ENCODE data around the gene SLC44A1. TPM values are rescaled to one million over a fixed set of nuclear protein-coding genes. Genes with fewer than 3 reads are reported as not detected.
A peak's percentile ranks its signal among the peaks of the same experiment; 100 is the strongest.

The SLC44A1 gene
- total and polyA plus RNA-seq, 2 of the 13 experiments (the other 11 are each of a cell fraction or from before 2014, with no cell fraction given): 21.4 to 40.8 TPM

DNA sequence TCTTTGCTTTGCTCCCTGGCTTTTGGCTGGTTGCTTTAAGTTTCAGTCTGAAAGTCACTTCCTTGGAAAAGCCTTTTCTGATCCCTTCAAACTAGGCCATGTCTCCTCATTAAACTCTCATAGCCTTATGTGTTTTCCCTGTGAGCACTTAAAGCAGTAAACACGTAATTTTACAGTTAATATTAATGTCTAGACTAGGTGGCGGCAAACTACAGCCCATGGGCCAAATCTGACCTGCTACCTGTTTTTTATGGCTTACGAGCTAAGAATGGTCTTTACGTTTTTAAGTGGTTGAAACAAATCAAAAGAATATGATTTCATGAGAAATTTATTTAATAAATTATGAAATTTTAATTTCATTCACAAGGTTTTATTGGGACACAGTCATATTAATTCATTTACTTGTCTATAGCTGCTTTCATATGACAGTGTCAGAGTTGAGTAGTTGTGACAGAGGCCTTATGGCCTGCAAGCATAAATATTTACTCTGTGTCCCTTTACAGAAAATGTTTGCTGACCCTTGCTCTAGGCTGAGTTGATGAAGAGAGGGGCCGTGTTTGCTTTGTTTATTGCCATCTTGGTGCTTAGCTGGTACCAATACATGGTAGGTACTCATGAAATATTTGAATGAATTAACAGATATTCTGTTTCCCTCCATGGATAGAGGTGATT, 7.4 kb downstream of the SLC44A1 start (continued):
- no peak for TF ChIP-seq ZNF782 (CRISPR knock-in tag; IDR thresholded peaks at IDR 0.05; ENCODE audit: borderline replicate concordance)
- TF ChIP-seq ZMYM2 (CRISPR knock-in tag; IDR thresholded peaks at IDR 0.05): no peak
- TF ChIP-seq, protein P1, sequence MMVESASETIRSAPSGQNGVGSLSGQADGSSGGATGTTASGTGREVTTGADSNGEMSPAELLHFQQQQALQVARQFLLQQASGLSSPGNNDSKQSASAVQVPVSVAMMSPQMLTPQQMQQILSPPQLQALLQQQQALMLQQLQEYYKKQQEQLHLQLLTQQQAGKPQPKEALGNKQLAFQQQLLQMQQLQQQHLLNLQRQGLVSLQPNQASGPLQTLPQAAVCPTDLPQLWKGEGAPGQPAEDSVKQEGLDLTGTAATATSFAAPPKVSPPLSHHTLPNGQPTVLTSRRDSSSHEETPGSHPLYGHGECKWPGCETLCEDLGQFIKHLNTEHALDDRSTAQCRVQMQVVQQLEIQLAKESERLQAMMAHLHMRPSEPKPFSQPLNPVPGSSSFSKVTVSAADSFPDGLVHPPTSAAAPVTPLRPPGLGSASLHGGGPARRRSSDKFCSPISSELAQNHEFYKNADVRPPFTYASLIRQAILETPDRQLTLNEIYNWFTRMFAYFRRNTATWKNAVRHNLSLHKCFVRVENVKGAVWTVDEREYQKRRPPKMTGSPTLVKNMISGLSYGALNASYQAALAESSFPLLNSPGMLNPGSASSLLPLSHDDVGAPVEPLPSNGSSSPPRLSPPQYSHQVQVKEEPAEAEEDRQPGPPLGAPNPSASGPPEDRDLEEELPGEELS (CRISPR knock-in tag; IDR thresholded peaks at IDR 0.05): peak; percentile 94
- TF ChIP-seq, protein P2, sequence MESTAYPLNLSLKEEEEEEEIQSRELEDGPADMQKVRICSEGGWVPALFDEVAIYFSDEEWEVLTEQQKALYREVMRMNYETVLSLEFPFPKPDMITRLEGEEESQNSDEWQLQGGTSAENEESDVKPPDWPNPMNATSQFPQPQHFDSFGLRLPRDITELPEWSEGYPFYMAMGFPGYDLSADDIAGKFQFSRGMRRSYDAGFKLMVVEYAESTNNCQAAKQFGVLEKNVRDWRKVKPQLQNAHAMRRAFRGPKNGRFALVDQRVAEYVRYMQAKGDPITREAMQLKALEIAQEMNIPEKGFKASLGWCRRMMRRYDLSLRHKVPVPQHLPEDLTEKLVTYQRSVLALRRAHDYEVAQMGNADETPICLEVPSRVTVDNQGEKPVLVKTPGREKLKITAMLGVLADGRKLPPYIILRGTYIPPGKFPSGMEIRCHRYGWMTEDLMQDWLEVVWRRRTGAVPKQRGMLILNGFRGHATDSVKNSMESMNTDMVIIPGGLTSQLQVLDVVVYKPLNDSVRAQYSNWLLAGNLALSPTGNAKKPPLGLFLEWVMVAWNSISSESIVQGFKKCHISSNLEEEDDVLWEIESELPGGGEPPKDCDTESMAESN (CRISPR knock-in tag; conservative IDR thresholded peaks at IDR 0.05): 0 out of 2 replicates have a peak, but pooled peaks have one; percentile 25
- peak; percentile 62 for TF ChIP-seq ERF (CRISPR knock-in tag; IDR thresholded peaks at IDR 0.05)
- peak; percentile 58; the same call in 1 of the 2 replicates for TF ChIP-seq ZNF292 (CRISPR knock-in tag; IDR thresholded peaks at IDR 0.05; ENCODE audit: borderline replicate concordance, low read depth)
- TF ChIP-seq SNAPC2 (CRISPR knock-in tag; IDR thresholded peaks at IDR 0.05): no peak
- peak; percentile 80; the same call in 1 of the 2 replicates for TF ChIP-seq ISL2 (CRISPR knock-in tag; IDR thresholded peaks at IDR 0.05)
- TF ChIP-seq RXRA (CRISPR knock-in tag; IDR thresholded peaks at IDR 0.05): no peak; the same call in 1 of the 2 replicates
- peak; percentile 61; the same call in 1 of the 2 replicates for TF ChIP-seq NFIC (IDR thresholded peaks at IDR 0.05; ENCODE audit: low read length)
- TF ChIP-seq, protein P3, sequence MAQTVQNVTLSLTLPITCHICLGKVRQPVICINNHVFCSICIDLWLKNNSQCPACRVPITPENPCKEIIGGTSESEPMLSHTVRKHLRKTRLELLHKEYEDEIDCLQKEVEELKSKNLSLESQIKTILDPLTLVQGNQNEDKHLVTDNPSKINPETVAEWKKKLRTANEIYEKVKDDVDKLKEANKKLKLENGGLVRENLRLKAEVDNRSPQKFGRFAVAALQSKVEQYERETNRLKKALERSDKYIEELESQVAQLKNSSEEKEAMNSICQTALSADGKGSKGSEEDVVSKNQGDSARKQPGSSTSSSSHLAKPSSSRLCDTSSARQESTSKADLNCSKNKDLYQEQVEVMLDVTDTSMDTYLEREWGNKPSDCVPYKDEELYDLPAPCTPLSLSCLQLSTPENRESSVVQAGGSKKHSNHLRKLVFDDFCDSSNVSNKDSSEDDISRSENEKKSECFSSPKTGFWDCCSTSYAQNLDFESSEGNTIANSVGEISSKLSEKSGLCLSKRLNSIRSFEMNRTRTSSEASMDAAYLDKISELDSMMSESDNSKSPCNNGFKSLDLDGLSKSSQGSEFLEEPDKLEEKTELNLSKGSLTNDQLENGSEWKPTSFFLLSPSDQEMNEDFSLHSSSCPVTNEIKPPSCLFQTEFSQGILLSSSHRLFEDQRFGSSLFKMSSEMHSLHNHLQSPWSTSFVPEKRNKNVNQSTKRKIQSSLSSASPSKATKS (CRISPR knock-in tag; IDR thresholded peaks at IDR 0.05): no peak
- peak; percentile 55; the same call in 1 of the 2 replicates for TF ChIP-seq SALL1 (CRISPR knock-in tag; IDR thresholded peaks at IDR 0.05)
- TF ChIP-seq NR2F1 (CRISPR knock-in tag; IDR thresholded peaks at IDR 0.05): peak in 1 of 2 experiments; percentile 65; a peak in 2 of 4 replicates
- TF ChIP-seq, protein P4, sequence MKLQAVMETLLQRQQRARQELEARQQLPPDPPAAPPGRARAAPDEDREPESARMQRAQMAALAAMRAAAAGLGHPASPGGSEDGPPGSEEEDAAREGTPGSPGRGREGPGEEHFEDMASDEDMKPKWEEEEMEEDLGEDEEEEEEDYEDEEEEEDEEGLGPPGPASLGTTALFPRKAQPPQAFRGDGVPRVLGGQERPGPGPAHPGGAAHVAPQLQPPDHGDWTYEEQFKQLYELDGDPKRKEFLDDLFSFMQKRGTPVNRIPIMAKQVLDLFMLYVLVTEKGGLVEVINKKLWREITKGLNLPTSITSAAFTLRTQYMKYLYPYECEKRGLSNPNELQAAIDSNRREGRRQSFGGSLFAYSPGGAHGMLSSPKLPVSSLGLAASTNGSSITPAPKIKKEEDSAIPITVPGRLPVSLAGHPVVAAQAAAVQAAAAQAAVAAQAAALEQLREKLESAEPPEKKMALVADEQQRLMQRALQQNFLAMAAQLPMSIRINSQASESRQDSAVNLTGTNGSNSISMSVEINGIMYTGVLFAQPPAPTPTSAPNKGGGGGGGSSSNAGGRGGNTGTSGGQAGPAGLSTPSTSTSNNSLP (IDR thresholded peaks at IDR 0.05; ENCODE audit: low read depth, low read length): peak; percentile 69
- peak; percentile 60 for TF ChIP-seq ZSCAN9 (CRISPR knock-in tag; IDR thresholded peaks at IDR 0.05; ENCODE audit: borderline replicate concordance)
- peak; percentile 42; the same call in 1 of the 2 replicates for TF ChIP-seq CEBPG (CRISPR knock-in tag; IDR thresholded peaks at IDR 0.05)
- TF ChIP-seq, protein P5, sequence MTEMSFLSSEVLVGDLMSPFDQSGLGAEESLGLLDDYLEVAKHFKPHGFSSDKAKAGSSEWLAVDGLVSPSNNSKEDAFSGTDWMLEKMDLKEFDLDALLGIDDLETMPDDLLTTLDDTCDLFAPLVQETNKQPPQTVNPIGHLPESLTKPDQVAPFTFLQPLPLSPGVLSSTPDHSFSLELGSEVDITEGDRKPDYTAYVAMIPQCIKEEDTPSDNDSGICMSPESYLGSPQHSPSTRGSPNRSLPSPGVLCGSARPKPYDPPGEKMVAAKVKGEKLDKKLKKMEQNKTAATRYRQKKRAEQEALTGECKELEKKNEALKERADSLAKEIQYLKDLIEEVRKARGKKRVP (CRISPR knock-in tag; IDR thresholded peaks at IDR 0.05): peak in 1 of 2 experiments; percentile 43; a peak in 1 of 4 replicates
